ENCODE measurements around the gene SREK1. TPM values are rescaled to one million over a fixed set of nuclear protein-coding genes. Genes with fewer than 3 reads are reported as not detected.

Gene SREK1
- total RNA-seq = 122 and 123 TPM in 2 replicates
- long read RNA-seq, full-length matches to known transcripts = 40 of 195 reads
- long read RNA-seq, partial matches to known transcripts = 109 of 195 reads
- long read RNA-seq, other reads (novel, unspliced or antisense) = 46 of 195 reads

- H3K9me3 Mint-ChIP-seq (ENCODE audit: low read depth) = no peaks in the 10 kb centered on the region
- peaks cover 24% of the 10 kb centered on the region for H3K4me1 Mint-ChIP-seq (ENCODE audit: low read depth)
- H3K4me3 Mint-ChIP-seq (ENCODE audit: low read depth) = peak within 1 kb of the TSS; percentile 96
- peak within 1 kb of the TSS; percentile 100 for H3K27ac Mint-ChIP-seq
- no peak for TF ChIP-seq CTCF (IDR thresholded peaks at IDR 0.05; ENCODE audit: unreplicated experiment)
- peak; percentile 84 for DNase-seq (ENCODE audit: low spot score, unreplicated experiment)
- peaks cover 3% of the 10 kb centered on the region for H3K27me3 Mint-ChIP-seq
- no peaks in the 10 kb centered on the region for H3K36me3 Mint-ChIP-seq (ENCODE audit: insufficient read depth)
Measured at GRCh38 chr5:66144074-66144833, at the start of gene SREK1. Gene SREK1 (plus strand): TSS chr5:66144300. CDS start chr5:66144377, 77 bp downstream.

GRCh38 chr5:66100851-66101250 is 43.2 kb upstream of the SREK1 start:
- DNase-seq (ENCODE audit: low spot score, unreplicated experiment) = no peak
- no peak overlapping the region for H3K27ac Mint-ChIP-seq
- TF ChIP-seq CTCF (IDR thresholded peaks at IDR 0.05; ENCODE audit: unreplicated experiment) = no peak
- H3K4me1 Mint-ChIP-seq (ENCODE audit: low read depth) = no peaks in the 10 kb centered on the region
- peaks cover 62% of the 10 kb centered on the region for H3K9me3 Mint-ChIP-seq (ENCODE audit: low read depth)
- H3K36me3 Mint-ChIP-seq (ENCODE audit: insufficient read depth) = peaks cover 39% of the 10 kb centered on the region
- H3K27me3 Mint-ChIP-seq = no peaks in the 10 kb centered on the region
- no peak overlapping the region for H3K4me3 Mint-ChIP-seq (ENCODE audit: low read depth)

- H3K9me3 Mint-ChIP-seq (ENCODE audit: low read depth) = peaks cover 38% of the 10 kb centered on the region
- DNase-seq (ENCODE audit: low spot score, unreplicated experiment) = no peak
- no peak for TF ChIP-seq CTCF (IDR thresholded peaks at IDR 0.05; ENCODE audit: unreplicated experiment)
- peaks cover 7% of the 10 kb centered on the region for H3K36me3 Mint-ChIP-seq (ENCODE audit: insufficient read depth)
- no peaks in the 10 kb centered on the region for H3K27me3 Mint-ChIP-seq
- no peak overlapping the region for H3K4me3 Mint-ChIP-seq (ENCODE audit: low read depth)
- no peaks in the 10 kb centered on the region for H3K4me1 Mint-ChIP-seq (ENCODE audit: low read depth)
- no peak overlapping the region for H3K27ac Mint-ChIP-seq
Measured at GRCh38 chr5:66113160-66113559, 30.9 kb upstream of the SREK1 start.

- no peak for TF ChIP-seq CTCF (IDR thresholded peaks at IDR 0.05; ENCODE audit: unreplicated experiment)
- no peaks in the 10 kb centered on the region for H3K36me3 Mint-ChIP-seq (ENCODE audit: insufficient read depth)
- H3K4me1 Mint-ChIP-seq (ENCODE audit: low read depth) = no peaks in the 10 kb centered on the region
- peaks cover 10% of the 10 kb centered on the region for H3K9me3 Mint-ChIP-seq (ENCODE audit: low read depth)
- no peak overlapping the region for H3K27ac Mint-ChIP-seq
- no peaks in the 10 kb centered on the region for H3K27me3 Mint-ChIP-seq
- DNase-seq (ENCODE audit: low spot score, unreplicated experiment) = no peak
- no peak overlapping the region for H3K4me3 Mint-ChIP-seq (ENCODE audit: low read depth)
Measured at GRCh38 chr5:66118304-66118703, 25.8 kb upstream of the SREK1 start.

- Mint-ChIP-seq H3K4me1 (ENCODE audit: low read depth) (no peaks in the 10 kb centered on the region), H3K36me3 (ENCODE audit: insufficient read depth) (no peaks in the 10 kb centered on the region), H3K9me3 (ENCODE audit: low read depth) (no peaks in the 10 kb centered on the region), H3K27ac (no peak overlapping the region), H3K4me3 (ENCODE audit: low read depth) (no peak overlapping the region), H3K27me3 (no peaks in the 10 kb centered on the region)
- no peak for DNase-seq (ENCODE audit: low spot score, unreplicated experiment)
- TF ChIP-seq CTCF (IDR thresholded peaks at IDR 0.05; ENCODE audit: unreplicated experiment) = no peak
Measured at GRCh38 chr5:66122379-66123034, 21.6 kb upstream of the SREK1 start.
